ENCODE data around the gene MPRIP.
"Not testable (repeated sequence)": the region's sequence is repeated elsewhere in the genome, so short reads cannot be mapped to it uniquely, and the experiment has no call there.

Gene MPRIP

GRCh38 chr17:17014748-17015124 is 27.5 kb upstream of the MPRIP start:
- FAIRE-seq = not testable (repeated sequence)

GRCh38 chr17:17015230-17015629 is 27.0 kb upstream of the MPRIP start:
- FAIRE-seq = no peak

GRCh38 chr17:17016199-17017197 is 25.8 kb upstream of the MPRIP start:
- FAIRE-seq = not testable (repeated sequence)

- no peak for FAIRE-seq
These were observed 24.8 kb upstream of the MPRIP start for GRCh38 chr17:17017343-17018014.

- no peak for FAIRE-seq
These were observed 24.2 kb upstream of the MPRIP start for GRCh38 chr17:17018021-17018441.

- no peak for FAIRE-seq
These were observed 23.4 kb upstream of the MPRIP start for GRCh38 chr17:17018612-17019429.

- FAIRE-seq = no peak
These were observed 22.9 kb upstream of the MPRIP start for GRCh38 chr17:17019430-17019762.

GRCh38 chr17:17019891-17020456 is 22.3 kb upstream of the MPRIP start:
- FAIRE-seq = no peak

GRCh38 chr17:17020821-17021193 is 21.4 kb upstream of the MPRIP start:
- FAIRE-seq = no peak

GRCh38 chr17:17021194-17021863 is 20.9 kb upstream of the MPRIP start:
- FAIRE-seq = no peak

- no peak for FAIRE-seq
These were observed 20.2 kb upstream of the MPRIP start for GRCh38 chr17:17022011-17022410.

GRCh38 chr17:17022456-17022855 is 19.8 kb upstream of the MPRIP start:
- FAIRE-seq = no peak

- FAIRE-seq = no peak
These were observed 17.4 kb upstream of the MPRIP start for GRCh38 chr17:17024778-17025300.

GRCh38 chr17:17025621-17026020 is 16.6 kb upstream of the MPRIP start:
- FAIRE-seq = no peak

GRCh38 chr17:17026163-17026562 is 16.1 kb upstream of the MPRIP start:
- FAIRE-seq = no peak

- no peak for FAIRE-seq
These were observed 14.7 kb upstream of the MPRIP start for GRCh38 chr17:17027442-17028058.

GRCh38 chr17:17028059-17028877 is 14.0 kb upstream of the MPRIP start:
- no peak for FAIRE-seq

- FAIRE-seq = no peak
These were observed 13.2 kb upstream of the MPRIP start for GRCh38 chr17:17028878-17029535.

GRCh38 chr17:17029938-17030337 is 12.3 kb upstream of the MPRIP start:
- no peak for FAIRE-seq
